Activated CD4-positive, alpha-beta T cell treated with anti-CD3 and anti-CD28 coated beads, Interleukin-2, amount 50 U/mL, for 4 hours (primary cell): ENCODE measurements around the gene MACIR.

Experiments
- DNase-seq, 2 experiments: peaks; one replicate each; pipeline ENCODE4 v3.0.0-alpha.2; 2020

The MACIR gene

GRCh38 chr5:103247118-103247517 lies 11.4 kb upstream of the MACIR start:
- no peak for DNase-seq

DNA sequence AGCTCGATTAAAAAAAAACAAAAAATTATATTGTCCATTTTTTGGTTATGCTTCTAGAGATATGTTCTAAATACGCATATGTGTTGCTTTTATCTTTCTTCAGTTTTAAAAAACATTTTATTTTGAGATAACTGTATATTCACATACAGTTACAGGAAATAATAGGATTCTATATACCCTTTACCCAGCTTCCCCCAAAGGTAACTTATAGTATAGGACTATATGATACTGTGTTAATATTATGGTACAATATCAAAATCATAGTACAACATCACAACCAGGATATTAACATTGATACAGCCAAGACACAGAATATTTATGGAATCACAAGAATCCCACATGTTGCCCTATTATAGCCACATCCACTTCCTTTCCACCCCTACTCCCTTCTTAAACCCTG lies 9.5 kb upstream of the MACIR start:
- no peak for DNase-seq

GRCh38 chr5:103254921-103255320 lies 3.6 kb upstream of the MACIR start:
- DNase-seq = no peak

DNA sequence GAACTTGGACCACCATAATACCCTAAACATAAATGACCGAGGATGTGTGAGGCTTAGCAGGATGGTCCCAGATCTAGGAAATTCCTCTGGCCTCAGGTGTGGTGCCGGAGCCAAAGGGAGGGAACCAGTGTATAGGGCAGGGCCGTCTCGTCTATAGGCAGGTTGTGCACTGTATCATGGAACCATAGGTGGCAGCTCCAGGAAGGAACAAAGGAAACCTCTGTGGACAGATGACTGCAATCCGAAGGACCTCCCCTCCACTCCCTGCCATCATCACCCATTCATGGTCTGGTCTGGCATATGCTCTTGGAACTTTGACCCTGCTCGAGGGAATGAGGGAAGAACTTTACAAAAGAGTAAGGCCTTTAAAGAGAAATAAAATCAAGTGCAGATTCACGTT lies 2.9 kb upstream of the MACIR start:
- DNase-seq = no peak

DNA sequence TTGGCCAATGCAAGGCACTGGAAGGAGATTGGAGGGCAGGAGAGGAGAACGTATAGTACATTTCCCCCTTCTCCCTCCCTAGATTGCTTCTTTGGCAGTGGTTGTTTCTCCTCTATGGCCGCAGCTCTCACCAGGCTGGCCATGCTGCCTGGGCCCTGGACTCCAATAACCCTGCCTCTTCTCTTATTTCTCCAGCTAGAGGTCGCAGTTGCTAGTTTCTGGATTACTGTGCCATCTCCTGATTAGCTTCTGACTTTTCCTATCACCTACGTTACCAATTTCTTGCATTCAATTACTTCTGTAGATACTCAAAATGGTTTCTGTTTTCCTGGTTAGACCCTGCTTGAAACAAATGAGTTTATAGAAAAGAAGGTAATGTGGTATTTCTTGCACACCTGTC lies 2.4 kb upstream of the MACIR start:
- DNase-seq = no peak

- DNase-seq = peak; percentile 49 to 57
Observed at GRCh38 chr5:103258957-103259704, 568 bp downstream of the MACIR start.

GRCh38 chr5:103259705-103260355 lies 1.3 kb downstream of the MACIR start:
- peak; percentile 1 to 2 for DNase-seq

- no peak for DNase-seq
Observed at GRCh38 chr5:103260951-103261350, 2.4 kb downstream of the MACIR start.

GRCh38 chr5:103262422-103262871 lies 3.9 kb downstream of the MACIR start:
- no peak for DNase-seq

- no peak for DNase-seq
Observed at GRCh38 chr5:103263054-103263453, 4.5 kb downstream of the MACIR start.

- no peak for DNase-seq
Observed at GRCh38 chr5:103264508-103264907, 5.9 kb downstream of the MACIR start.

GRCh38 chr5:103270581-103270980 lies 12.0 kb downstream of the MACIR start:
- no peak for DNase-seq

- DNase-seq = no peak
Observed at GRCh38 chr5:103271570-103272289, 13.2 kb downstream of the MACIR start.

DNA sequence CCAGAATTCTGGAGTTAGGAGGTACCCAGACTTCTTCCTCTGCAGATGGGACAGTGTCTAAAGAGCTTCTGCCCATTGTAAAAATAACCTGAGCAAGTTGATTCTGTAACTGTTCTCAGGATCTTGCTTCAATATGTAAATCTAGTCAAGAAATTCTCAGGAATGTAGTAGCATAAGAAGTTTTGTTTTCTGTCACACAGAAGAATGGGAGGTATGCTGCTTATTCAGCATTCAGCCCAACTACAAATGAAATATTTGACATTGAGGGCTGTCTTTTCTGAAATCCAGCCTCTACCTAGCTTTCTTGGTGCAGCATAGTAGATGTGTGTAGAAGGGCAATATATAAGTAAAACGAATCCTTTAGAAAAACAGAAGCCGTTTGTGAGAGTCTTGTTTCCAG lies 13.8 kb downstream of the MACIR start:
- no peak for DNase-seq

DNA sequence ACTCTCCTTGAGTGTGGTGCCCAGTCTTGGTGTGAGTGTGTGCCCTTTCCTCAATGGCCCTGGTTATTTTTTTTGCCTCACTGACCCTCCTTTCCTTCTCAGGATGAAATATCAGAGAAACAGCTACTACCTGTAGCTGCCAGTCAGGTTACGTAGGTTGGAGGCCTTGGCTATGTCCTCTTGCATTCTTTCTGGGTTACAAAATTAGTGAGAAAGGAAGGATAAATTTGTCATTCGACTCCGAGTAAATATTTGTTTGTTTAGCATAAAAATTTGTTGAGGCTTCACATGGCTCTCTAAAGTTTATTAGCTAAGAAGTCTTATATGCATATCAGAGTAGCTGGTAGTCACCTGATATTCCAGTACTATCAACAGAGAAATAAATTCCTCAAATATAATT lies 15.4 kb downstream of the MACIR start:
- no peak for DNase-seq

- DNase-seq = no peak
Observed at GRCh38 chr5:103275851-103276250, 17.3 kb downstream of the MACIR start.

DNA sequence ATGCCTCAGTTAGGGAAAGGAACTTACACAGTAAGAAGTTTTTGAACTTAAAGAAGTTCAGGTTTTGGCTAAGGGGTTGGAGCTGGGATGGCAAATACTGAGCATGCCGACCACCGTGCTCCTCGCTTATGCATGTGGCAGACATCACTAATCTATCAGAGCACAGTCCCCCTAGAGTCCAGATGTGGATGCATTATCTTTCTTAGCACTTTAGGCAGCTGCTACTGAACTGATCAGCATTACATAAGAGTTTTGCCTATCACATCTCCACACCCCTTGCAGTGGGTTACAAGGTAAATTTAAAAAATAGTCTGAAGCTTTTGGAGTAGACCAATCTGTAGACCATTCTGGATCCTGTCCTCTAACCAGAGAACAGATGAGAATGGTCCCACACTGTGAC lies 22.4 kb downstream of the MACIR start:
- no peak for DNase-seq

DNA sequence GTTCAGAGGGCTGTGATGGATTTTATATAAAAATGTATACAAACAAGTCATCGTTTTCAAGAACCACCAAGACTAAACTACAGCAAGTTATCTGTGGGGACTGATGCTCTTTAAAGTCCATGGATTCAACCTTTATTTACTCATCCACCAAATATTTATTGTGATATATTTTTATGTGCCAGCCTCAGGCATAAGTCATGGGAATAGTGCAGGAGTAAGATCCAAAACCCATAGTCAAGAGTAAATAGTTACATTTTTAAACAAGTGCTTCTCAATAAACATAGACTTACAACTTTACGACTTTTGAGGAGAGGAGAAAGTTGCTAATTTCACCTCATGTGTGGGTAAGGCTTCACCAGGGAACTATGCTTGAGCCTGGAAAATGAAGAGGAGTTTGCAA lies 24.6 kb downstream of the MACIR start:
- DNase-seq = no peak

DNA sequence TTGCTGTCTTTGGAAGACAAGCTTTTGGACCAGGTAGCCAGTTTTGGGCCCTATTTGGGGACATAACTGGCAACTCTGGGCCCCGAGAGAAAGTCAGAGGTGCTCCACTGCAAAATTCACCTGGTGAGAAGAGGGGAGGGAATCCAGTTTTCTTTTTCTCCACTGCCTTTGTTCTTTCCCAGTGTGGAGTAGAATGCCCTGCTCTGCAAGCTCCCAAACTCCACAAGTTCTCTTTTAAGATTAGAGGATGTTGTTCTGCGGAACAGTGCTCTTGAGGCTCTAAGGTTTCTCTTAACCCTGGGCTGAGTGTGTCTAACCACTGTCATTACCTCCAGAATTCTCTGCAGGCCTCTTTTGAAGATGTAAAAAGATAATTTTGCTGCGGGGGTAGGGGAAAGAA lies 25.3 kb downstream of the MACIR start:
- DNase-seq = no peak

GRCh38 chr5:103286622-103287021 lies 28.1 kb downstream of the MACIR start:
- DNase-seq = no peak

DNA sequence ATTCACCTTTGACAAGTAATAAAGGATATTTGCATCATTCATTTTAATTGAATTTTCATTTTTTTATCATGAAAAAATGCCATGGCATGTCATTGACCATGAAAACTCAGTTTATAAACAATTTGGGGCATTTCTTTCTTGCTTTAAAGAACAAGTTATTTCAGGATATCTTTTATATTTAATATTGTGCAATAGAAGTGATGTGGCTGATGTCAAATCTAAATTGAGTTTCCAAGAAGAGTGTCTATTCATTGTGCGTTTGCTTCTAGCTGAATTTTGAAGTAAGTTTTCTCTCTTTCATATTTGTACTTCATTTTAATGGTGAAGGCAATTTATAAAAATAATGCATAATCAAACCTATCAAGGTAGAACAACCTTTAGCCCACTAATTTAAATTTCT lies 30.5 kb downstream of the MACIR start:
- no peak for DNase-seq

DNA sequence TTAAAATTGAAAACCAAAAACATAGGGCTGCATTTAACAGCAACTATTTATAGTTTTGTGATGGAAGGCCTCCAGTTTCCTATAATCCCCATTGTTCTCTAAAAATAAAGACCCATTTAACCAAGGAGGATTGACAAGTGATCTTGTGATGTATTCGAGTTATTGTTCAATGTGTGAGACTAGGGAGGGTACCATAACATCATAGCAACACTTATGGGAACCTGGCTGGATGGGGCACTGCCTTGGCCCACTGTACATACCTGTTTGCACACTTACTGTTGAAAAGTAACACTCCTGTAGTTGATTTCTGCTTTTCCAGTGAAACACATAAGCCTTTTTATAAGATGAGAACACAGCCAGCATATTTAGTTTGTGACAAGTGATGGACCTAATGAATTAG lies 32.3 kb downstream of the MACIR start:
- DNase-seq = no peak

DNA sequence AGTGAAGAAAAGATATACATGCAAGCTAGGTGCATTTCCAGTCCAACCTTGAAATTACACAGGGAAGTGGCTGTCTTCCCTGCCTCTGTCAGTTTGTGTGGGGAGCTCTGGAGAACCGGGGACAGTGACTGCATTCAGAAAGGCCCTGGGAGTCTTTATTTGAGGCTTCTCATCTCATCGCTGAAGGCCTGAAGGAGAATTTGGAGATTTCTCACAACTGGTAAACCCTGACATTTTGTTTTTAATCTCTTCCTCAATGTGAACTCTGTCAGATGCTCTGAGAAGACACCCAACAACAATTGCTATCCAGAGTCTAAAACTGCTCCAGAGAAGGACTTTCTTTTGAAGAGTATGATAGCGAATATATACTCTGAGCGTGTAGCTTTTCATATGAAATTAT lies 33.0 kb downstream of the MACIR start:
- DNase-seq = no peak

DNA sequence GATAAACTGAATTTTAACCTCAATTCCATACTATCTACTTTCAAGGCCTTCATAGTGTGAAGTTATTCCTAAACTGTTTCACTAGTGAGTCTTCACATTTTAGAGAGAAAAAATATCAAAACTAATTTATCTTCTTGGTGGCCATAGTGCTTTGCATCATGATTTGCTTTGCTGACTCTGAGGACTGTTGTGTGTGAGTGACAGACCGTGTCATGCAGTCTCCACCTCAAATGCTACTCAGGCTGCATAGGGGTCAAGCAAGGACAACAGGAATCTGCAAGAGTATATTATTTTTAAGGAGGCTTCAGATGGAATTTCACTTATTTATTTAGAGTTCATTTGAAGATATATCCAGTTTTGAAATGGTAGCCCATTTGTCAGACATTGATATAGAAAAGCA lies 34.5 kb downstream of the MACIR start:
- DNase-seq = no peak
